Stomach (tissue), 4 donors: ENCODE data around the gene PPP4R3C.

Experiments used
- EP300 ChIP-seq: sonication (generic); formaldehyde crosslinking; IDR thresholded peaks from one replicate; pipeline ENCODE4 v1.6.1; 2017; ENCODE audit warnings: antibody characterized with exemption
- POLR2A ChIP-seq, 4 donors: fragments of 450-650 bp; IDR thresholded peaks; one replicate each; pipeline ENCODE4 v1.6.1; 2016; ENCODE audit warnings: antibody characterized with exemption in 4 of 4, control low read depth in 2 of 4, mild to moderate bottlenecking in 1 of 4, moderate library complexity in 1 of 4
- POLR2AphosphoS5 ChIP-seq, 3 donors: sonication (generic); formaldehyde crosslinking; IDR thresholded peaks; one replicate each; pipeline ENCODE4 v1.6.1; 2016; ENCODE audit warnings: antibody characterized with exemption in 3 of 3
- TF ChIP-seq, protein P1 (sequence below), 7 experiments: fragments of 450-650 bp in 4 of 7; fragments of 200-600 bp in 3 of 7; sonication (generic) in 3 of 7; IDR thresholded peaks; one replicate each; pipeline ENCODE4 v1.5.1; 2016 to 2019; ENCODE audit warnings: antibody characterized with exemption in 7 of 7, control low read depth in 2 of 7, mild to moderate bottlenecking in 1 of 7

DNA sequence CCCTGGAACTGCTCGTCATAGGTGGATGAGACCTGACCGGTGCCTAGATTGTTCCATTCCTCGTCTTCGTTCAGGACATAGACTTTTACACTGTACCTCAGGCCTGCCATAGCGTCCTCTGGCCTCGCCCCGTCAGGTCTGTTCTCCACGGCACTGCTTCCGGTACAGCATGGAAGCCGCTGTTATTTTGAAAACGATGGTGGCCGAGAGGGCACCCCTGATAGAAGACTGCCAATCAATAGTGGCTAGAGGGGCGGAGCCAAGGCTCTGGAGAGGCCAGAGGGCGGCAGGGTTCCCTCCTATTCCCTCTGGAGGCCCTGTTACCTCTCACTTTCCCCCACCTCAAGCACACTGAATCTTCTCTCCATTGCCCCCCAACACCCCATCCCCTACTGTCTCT, at the start of gene PPP4R3C:
- TF ChIP-seq EP300 (no peak), POLR2A (IDR thresholded peaks at IDR 0.05) (no peak), POLR2AphosphoS5 (IDR thresholded peaks at IDR 0.05) (no peak)
- TF ChIP-seq, protein P1, sequence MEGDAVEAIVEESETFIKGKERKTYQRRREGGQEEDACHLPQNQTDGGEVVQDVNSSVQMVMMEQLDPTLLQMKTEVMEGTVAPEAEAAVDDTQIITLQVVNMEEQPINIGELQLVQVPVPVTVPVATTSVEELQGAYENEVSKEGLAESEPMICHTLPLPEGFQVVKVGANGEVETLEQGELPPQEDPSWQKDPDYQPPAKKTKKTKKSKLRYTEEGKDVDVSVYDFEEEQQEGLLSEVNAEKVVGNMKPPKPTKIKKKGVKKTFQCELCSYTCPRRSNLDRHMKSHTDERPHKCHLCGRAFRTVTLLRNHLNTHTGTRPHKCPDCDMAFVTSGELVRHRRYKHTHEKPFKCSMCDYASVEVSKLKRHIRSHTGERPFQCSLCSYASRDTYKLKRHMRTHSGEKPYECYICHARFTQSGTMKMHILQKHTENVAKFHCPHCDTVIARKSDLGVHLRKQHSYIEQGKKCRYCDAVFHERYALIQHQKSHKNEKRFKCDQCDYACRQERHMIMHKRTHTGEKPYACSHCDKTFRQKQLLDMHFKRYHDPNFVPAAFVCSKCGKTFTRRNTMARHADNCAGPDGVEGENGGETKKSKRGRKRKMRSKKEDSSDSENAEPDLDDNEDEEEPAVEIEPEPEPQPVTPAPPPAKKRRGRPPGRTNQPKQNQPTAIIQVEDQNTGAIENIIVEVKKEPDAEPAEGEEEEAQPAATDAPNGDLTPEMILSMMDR (IDR thresholded peaks at IDR 0.05) = no peak
